OCI-LY7 (cell line): ENCODE measurements around the gene UBE2C.

Experiments used
- CTCF ChIP-seq: fragments of 200-600 bp; sonication (generic); conservative IDR thresholded peaks from 2 replicates; pipeline ENCODE4 v1.5.1; 2014; ENCODE audit warnings: mild to moderate bottlenecking, antibody characterized with exemption, low read length, moderate library complexity, mixed read lengths
- EZH2phosphoT487 ChIP-seq: fragments of 200-600 bp; sonication (generic); IDR thresholded peaks from 2 replicates; pipeline ENCODE4 v1.6.1; 2018; ENCODE audit warnings: low read depth, borderline replicate concordance, mild to moderate bottlenecking, mixed run types, antibody characterized with exemption, low read length, moderate library complexity, mixed read lengths

GRCh38 chr20:45845452-45845851 is 33.0 kb downstream of the UBE2C start:
- no peak for TF ChIP-seq CTCF
- TF ChIP-seq EZH2phosphoT487: no peak
